HepG2 (cell line): ENCODE results near the gene UGT1A8. TPM values are rescaled to one million over a fixed set of nuclear protein-coding genes. Genes with fewer than 3 reads are reported as not detected.

Experiments used
- AKAP8 ChIP-seq: sonication (generic); formaldehyde crosslinking; IDR thresholded peaks from 2 replicates; pipeline ENCODE4 v1.5.1; 2020; ENCODE audit warnings: mild to moderate bottlenecking, missing genetic modification reagents
- CTCF ChIP-seq: sonication (generic); formaldehyde crosslinking; IDR thresholded peaks from 2 replicates; pipeline ENCODE4 v1.5.0; 2020; ENCODE audit warnings: mild to moderate bottlenecking, missing genetic modification reagents, moderate library complexity
- MEF2D ChIP-seq: sonication (generic); formaldehyde crosslinking; IDR thresholded peaks from 2 replicates; pipeline ENCODE4 v1.5.1; 2020; ENCODE audit warnings: mild to moderate bottlenecking, missing genetic modification reagents
- MNT ChIP-seq: fragments of 450-650 bp; IDR thresholded peaks from 2 replicates; pipeline ENCODE4 v1.6.1; 2016
- MTF1 ChIP-seq: sonication (generic); formaldehyde crosslinking; IDR thresholded peaks from 2 replicates; pipeline ENCODE4 v1.5.0; 2020; ENCODE audit warnings: missing genetic modification reagents
- NR2F6 ChIP-seq, 2 experiments: IDR thresholded peaks; 2 replicates each; pipeline ENCODE4 v1.6.1; 2016; ENCODE audit warnings: antibody characterized with exemption in 1 of 2, mild to moderate bottlenecking in 1 of 2
- PHF21A ChIP-seq: sonication (generic); formaldehyde crosslinking; IDR thresholded peaks from 2 replicates; pipeline ENCODE4 v1.5.0; 2020; ENCODE audit warnings: mild to moderate bottlenecking, missing genetic modification reagents
- RERE ChIP-seq: IDR thresholded peaks from 2 replicates; pipeline ENCODE4 v1.6.1; 2016; ENCODE audit warnings: low read depth, missing genetic modification reagents, missing compliant biosample characterization
- RFX1 ChIP-seq: fragments of 450-650 bp; IDR thresholded peaks from 2 replicates; pipeline ENCODE4 v1.6.1; 2017
- TAF1 ChIP-seq: sonication (generic); formaldehyde crosslinking; IDR thresholded peaks from 2 replicates; pipeline ENCODE4 v1.4.0; 2020; ENCODE audit warnings: missing genetic modification reagents
- ZNF292 ChIP-seq: sonication (generic); formaldehyde crosslinking; IDR thresholded peaks from 2 replicates; pipeline ENCODE4 v1.8.1; 2022; ENCODE audit warnings: mild to moderate bottlenecking, low read depth, missing genetic modification reagents, borderline replicate concordance
- ZNF598 ChIP-seq: sonication (generic); formaldehyde crosslinking; IDR thresholded peaks from 2 replicates; pipeline ENCODE4 v1.5.1; 2020; ENCODE audit warnings: mild to moderate bottlenecking, missing genetic modification reagents, borderline replicate concordance
- ZSCAN30 ChIP-seq: sonication (generic); formaldehyde crosslinking; IDR thresholded peaks from 2 replicates; pipeline ENCODE4 v1.5.0; 2020; ENCODE audit warnings: mild to moderate bottlenecking, missing genetic modification reagents
- polyA plus RNA-seq, 8 experiments: library from polyadenylated mRNA; depleted of rRNA in 3 of 8; stranded (reverse) in 7 of 8; unstranded in 1 of 8; fragments of >200 nt; fragmentation: Illumina TruSeq in 4 of 8; extraction: Trizol in 4 of 8; gene quantifications; 2 replicates each; pipeline versions ENCODE4 v1.2.1 to v1.2.3, GENCODE V29; 2011 to 2016; ENCODE audit warnings: low read depth in 4 of 8, missing spikeins in 1 of 8, mixed read lengths in 1 of 8; ENCODE audit not compliant: insufficient read depth in 1 of 8
- total RNA-seq, 5 experiments: library from RNA; depleted of rRNA; stranded (reverse); fragments of >200 nt; fragmentation: Illumina TruSeq; extraction: Trizol; gene quantifications; 2 replicates each; pipeline ENCODE4 v1.2.3, GENCODE V29; 2016; ENCODE audit warnings: low read depth in 1 of 5
- TF ChIP-seq, protein P1 (sequence below): IDR thresholded peaks from 2 replicates; pipeline ENCODE4 v1.4.0; 2020; ENCODE audit warnings: mild to moderate bottlenecking, missing genetic modification reagents
- TF ChIP-seq, protein P2 (sequence below): sonication (generic); formaldehyde crosslinking; IDR thresholded peaks from 2 replicates; pipeline ENCODE4 v1.9.0; 2022; ENCODE audit warnings: missing genetic modification reagents, mild to moderate bottlenecking, borderline replicate concordance

Gene UGT1A8
- total and polyA plus RNA-seq, 2 of the 13 experiments (the other 11 are each of a cell fraction or from before 2014, with no cell fraction given): not detected

GRCh38 chr2:233817995-233818638 is 200.7 kb downstream of the UGT1A8 start (continued):
- TF ChIP-seq RERE (CRISPR knock-in tag) (no peak), RFX1 (no peak), ZNF598 (no peak), CTCF (CRISPR knock-in tag) (peak; percentile 39), MEF2D (CRISPR knock-in tag) (no peak), MTF1 (CRISPR knock-in tag) (no peak), TAF1 (CRISPR knock-in tag) (no peak), ZSCAN30 (CRISPR knock-in tag) (no peak), ZNF292 (peak; percentile 31; the same call in 1 of the 2 replicates), AKAP8 (CRISPR knock-in tag) (no peak), MNT (no peak), PHF21A (CRISPR knock-in tag) (no peak), NR2F6 (IDR thresholded peaks at IDR 0.05) (no peak), NR2F6 (CRISPR knock-in tag; IDR thresholded peaks at IDR 0.05) (0 out of 2 replicates have a peak, but pooled peaks have one; percentile 9)
- TF ChIP-seq, protein P1, sequence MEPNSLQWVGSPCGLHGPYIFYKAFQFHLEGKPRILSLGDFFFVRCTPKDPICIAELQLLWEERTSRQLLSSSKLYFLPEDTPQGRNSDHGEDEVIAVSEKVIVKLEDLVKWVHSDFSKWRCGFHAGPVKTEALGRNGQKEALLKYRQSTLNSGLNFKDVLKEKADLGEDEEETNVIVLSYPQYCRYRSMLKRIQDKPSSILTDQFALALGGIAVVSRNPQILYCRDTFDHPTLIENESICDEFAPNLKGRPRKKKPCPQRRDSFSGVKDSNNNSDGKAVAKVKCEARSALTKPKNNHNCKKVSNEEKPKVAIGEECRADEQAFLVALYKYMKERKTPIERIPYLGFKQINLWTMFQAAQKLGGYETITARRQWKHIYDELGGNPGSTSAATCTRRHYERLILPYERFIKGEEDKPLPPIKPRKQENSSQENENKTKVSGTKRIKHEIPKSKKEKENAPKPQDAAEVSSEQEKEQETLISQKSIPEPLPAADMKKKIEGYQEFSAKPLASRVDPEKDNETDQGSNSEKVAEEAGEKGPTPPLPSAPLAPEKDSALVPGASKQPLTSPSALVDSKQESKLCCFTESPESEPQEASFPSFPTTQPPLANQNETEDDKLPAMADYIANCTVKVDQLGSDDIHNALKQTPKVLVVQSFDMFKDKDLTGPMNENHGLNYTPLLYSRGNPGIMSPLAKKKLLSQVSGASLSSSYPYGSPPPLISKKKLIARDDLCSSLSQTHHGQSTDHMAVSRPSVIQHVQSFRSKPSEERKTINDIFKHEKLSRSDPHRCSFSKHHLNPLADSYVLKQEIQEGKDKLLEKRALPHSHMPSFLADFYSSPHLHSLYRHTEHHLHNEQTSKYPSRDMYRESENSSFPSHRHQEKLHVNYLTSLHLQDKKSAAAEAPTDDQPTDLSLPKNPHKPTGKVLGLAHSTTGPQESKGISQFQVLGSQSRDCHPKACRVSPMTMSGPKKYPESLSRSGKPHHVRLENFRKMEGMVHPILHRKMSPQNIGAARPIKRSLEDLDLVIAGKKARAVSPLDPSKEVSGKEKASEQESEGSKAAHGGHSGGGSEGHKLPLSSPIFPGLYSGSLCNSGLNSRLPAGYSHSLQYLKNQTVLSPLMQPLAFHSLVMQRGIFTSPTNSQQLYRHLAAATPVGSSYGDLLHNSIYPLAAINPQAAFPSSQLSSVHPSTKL (CRISPR knock-in tag): 0 out of 2 replicates have a peak, but pooled peaks have one; percentile 14
- TF ChIP-seq, protein P2, sequence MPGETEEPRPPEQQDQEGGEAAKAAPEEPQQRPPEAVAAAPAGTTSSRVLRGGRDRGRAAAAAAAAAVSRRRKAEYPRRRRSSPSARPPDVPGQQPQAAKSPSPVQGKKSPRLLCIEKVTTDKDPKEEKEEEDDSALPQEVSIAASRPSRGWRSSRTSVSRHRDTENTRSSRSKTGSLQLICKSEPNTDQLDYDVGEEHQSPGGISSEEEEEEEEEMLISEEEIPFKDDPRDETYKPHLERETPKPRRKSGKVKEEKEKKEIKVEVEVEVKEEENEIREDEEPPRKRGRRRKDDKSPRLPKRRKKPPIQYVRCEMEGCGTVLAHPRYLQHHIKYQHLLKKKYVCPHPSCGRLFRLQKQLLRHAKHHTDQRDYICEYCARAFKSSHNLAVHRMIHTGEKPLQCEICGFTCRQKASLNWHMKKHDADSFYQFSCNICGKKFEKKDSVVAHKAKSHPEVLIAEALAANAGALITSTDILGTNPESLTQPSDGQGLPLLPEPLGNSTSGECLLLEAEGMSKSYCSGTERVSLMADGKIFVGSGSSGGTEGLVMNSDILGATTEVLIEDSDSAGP: 0 out of 2 replicates have a peak, but pooled peaks have one; percentile 36
